Measurements from ENCODE around the gene KIAA0825.

GRCh38 chr5:94217745-94218144 lies 400.7 kb downstream of the KIAA0825 start:
- TF ChIP-seq IRF3 (IDR thresholded peaks at IDR 0.05; ENCODE audit: low read depth, low read length), result no peak
- no peak for TF ChIP-seq GABPA (IDR thresholded peaks at IDR 0.05; ENCODE audit: low read depth)
- TF ChIP-seq CTCF (IDR thresholded peaks at IDR 0.05), result no peak
- TF ChIP-seq MAX (IDR thresholded peaks at IDR 0.05; ENCODE audit: low read depth), result no peak
- TF ChIP-seq SMC3 (IDR thresholded peaks at IDR 0.05; ENCODE audit: low read depth, low read length), result no peak
- no peak for TF ChIP-seq USF2 (IDR thresholded peaks at IDR 0.05; ENCODE audit: borderline replicate concordance, low read depth, low read length)
